GM21390 (cell line): ENCODE results near the gene SLC40A1.

Experiments used
- ATAC-seq: cut with Tn5 transposase; IDR thresholded peaks from one replicate; pipeline ENCODE4 v1.9.1; 2021; ENCODE audit not compliant: unreplicated experiment

Gene SLC40A1

GRCh38 chr2:189601043-189601442, 20.5 kb upstream of the SLC40A1 start:
- no peak for ATAC-seq

DNA sequence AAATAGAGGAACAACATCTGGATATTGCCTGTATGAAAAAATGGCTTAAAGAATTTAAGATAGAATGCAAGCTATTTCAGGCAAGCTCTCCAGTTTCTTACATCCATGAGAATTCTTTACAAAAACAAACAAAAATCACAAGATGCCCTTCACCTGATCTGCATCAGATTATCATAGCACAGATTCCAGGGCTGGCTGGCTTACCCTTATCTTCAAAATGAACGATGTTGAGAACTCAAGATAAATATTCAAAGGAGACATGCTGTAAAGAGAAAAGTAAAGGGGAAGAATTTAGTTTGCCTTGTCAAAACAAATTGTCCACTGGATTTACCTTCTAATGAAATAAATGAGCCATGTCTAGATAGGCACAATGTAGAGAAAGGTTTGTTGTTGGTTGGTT, 18.7 kb upstream of the SLC40A1 start:
- ATAC-seq, result no peak

DNA sequence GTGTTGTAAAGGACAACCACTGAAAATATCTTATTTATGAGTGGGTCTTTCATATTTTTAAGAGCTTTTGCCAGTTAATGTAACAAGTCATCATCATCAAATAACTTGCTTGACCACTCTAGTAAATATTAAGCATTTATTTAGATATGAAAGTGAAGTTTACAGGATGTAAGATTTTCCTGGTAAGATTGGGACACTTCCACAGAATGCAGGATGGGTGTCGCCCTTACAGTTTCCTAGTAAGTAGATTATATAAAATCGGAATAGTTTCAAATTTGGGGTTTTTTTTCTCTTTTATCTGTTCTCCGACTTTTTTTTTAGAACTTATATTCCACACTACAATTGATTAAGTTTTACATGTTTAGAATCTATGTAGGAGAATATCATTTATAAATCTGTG, 14.8 kb upstream of the SLC40A1 start:
- ATAC-seq, result no peak

DNA sequence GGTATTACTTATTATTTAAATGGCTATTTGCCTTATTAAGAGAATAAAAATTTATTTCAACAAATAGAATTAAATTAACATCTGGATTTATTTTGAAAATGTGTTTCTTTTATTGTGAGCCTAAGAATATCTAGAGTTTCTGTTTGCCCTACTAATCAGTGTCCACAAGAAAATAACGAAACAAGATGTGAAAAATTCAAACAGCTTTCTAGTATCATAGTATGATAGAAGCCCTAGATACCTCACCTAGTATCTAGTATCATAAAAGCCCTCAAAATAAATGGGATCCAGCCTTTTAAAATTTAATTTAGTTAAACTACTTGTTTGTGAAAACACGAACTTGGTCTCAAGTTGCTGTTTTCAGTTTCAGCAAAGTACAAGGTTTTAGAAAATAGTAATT, 13.7 kb upstream of the SLC40A1 start:
- no peak for ATAC-seq

DNA sequence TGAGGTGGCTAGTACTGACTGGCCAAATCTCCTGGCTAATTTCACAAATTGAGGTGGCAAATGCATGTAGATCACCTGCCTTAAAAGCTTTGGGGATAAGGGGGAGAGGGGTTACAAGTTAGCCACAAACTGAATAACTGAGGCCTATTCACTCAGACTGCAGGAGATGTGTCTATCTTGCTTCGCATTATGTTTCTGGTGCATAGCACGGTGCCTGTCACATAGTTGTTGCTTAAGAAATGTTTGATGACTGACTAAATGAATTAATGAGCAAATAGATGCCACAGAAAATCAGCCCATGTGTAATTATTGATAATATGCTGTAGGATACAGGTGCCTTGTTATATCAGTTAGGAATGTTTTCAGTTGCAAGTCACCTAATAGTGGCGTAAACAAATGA, 12.5 kb upstream of the SLC40A1 start:
- no peak for ATAC-seq

DNA sequence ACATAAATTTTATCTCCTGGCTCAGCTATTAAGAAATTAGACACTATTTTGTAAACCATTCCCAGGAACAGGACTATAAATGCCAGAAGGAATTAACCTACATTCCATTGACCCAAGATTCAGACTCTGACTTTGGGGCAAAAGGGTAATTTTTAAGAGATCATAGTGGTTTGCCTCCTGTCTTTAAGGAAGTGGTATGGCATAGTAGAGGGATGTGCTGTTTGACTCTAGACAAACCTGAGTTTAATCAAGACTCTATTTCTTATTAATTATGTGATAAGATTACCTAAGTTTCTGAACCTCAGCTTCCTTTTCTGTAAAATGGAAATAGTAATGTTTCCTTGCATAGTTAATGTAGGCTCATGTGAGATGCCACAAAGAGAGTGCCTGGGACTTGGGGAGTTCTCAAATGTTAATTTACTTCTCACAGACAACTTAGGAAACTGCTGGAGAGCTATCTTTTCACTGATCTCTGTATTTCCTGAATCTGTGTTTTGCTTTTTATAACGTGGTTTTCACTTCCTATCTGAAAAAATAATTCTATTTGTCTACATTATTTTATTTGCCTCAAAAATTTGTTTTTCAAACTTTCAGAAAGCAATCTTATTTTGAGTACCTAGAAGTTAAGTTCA, 11.9 kb upstream of the SLC40A1 start:
- ATAC-seq, result no peak

DNA sequence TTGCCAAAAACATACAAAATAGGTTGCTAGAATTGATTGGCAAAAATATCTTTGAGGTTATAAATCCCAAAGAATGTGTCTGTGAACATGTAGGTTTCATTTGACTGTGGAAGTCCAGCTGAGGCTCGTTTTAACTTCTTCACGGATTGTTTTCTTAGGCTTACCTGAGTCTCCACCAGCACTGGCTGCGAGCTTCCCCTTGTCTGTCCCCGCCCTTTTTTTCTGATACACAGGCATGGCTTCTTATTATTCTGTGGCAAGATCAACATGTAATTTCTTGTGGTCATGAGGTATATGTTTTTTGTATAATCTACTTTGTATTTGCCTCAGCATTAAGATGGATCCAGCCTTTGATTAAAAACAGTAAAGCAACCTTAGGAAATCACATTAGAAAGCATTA, 7.2 kb upstream of the SLC40A1 start:
- ATAC-seq, result no peak

DNA sequence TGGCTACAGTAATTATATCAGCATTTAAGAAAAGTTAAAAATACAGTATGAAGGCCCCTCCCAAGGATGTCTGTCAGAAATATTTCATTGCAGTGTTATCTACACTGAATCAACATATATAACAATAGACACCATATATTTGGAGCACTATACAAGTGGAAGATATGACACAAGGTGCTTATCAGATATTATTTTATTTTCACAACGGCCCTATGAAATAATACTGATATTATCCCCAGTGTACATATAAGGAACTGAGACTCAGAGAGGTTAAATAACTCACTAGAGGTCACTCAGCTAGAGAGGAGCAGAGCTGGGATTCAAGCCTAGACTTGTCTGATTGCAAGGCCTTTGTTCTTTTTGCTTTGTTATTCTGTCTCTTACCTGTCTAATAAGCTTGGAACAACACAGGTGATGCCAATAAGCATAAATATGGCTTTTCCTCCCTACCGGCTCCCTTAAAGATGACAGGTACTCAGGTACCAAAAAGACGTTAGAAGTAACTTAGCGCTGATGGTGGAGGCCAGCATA, 4.7 kb upstream of the SLC40A1 start:
- no peak for ATAC-seq

GRCh38 chr2:189584686-189585085, 4.1 kb upstream of the SLC40A1 start:
- no peak for ATAC-seq

DNA sequence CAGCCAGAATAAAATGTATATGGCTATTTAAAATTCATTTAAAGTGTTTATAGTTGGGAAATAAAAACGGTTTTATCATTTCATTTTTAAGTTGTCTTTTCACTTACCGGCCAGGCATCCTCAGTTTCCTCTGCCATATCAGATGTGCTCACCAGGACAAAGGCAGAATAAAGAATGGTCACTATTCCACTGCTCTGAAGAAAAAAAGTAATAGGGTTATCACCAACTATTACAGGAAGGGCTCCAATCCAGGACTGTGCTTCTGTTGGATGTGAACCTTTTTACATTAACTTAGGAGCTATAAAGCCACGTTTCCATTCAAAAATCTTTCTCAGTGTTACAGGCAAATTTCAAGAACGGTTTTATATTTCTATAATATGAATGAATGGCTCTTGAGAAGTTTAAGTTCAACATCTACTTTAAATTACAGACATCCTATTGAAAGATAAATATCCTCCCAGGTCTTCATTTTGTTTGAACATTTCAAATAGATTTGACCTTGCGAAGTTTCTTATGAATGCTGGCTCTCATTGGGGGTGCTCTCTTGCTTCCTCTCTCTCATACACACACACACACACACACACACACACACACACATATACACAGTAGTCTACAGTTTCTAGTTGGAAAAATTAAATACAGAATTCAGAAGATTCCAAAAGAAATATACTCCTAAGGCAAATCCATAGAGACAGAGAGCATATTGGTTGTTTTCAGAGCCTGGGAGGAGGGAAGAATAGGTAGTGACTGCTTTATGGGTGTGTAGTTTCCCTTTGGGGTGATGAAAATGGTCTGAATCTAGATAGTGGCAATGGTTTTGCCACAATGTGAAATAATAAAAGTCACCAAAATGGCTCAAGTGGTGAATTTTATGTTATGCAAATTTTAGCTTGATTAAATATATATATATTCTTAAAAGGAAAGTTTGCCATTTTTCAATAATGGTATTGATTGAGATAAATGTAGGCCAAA, 2.9 kb upstream of the SLC40A1 start:
- no peak for ATAC-seq

DNA sequence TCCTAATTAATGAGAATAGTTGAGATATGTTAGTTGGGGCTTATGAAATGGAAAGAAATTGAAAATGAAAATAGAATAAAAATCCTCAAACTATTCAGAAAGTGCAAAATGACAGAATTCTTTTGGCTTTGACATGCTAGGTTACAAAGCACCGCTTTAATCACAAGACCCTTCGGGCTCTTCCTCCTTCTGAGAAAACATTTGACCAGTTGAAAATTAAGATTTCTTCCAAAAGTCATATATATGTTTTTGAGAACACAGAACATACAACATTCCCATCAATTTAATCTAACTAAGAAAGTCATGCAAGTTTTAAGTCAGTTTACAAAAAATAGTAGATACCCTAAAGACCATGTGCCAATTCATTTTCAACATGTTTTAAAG, 2.2 kb upstream of the SLC40A1 start:
- no peak for ATAC-seq

- ATAC-seq, result no peak
These were observed 1.7 kb upstream of the SLC40A1 start for GRCh38 chr2:189582140-189582808.

- peak; percentile 14 for ATAC-seq
These were observed 961 bp upstream of the SLC40A1 start for GRCh38 chr2:189581354-189582139.

GRCh38 chr2:189580241-189580651, 340 bp downstream of the SLC40A1 start:
- ATAC-seq, result no peak

DNA sequence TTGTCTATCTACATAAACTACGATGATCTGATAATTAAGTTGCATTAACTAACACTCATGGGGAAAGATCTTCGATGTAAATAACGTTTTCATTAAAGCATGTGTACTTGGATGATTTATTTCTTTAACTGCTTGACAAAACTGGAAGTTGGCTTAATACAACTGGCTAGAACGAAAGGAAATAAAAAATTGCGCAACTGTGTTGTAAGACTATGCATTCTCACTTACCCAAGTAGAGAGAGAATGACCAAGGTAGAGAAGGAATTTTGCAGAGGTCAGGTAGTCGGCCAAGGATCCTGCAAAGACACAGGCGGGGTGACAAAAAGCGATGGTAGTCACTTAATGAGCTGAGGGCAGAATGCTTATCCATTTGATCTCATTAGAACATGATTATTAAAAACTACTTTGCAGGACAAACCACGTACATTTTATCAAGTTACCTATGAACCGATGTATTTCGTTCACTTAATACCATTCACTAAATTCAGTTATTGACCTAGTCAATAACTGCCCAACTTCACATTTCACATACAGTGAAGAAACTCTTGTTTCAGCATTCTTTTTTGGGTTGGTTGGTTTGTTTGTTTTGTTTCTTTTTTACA, 900 bp downstream of the SLC40A1 start:
- ATAC-seq, result no peak

- no peak for ATAC-seq
These were observed 2.2 kb downstream of the SLC40A1 start for GRCh38 chr2:189578272-189578950.

GRCh38 chr2:189577121-189577520, 3.5 kb downstream of the SLC40A1 start:
- ATAC-seq, result no peak

- no peak for ATAC-seq
These were observed 4.2 kb downstream of the SLC40A1 start for GRCh38 chr2:189576396-189576795.

DNA sequence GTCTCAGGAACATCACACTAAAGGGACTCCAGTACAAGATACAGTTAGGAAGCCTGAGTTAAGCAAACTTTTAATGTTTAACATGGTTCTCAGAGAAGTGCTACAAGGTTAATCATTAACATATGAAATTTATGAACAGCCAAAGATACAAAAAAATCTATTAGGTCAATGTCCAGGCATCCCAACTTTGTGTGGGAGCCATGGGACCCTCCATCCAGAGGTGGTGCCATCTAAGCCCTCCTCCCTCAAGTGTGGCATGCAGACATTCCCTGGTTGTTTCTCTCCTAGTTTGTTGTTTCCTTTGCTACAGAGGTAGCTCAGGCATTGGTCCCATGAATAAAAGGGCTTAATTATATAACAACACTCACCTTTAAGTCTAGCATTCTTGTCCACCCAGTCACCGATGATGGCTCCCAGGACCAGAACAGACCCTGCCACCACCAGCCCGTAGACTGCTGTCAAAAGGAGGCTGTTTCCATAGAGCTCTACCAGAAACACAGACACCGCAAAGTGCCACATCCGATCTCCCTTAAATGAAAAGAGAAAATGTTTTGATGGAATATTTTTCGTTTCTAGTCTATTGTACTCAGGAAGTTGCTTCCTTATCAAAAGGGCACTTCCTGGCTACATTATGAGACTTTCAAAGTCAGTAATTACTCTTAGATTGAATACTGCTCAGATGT, 5.7 kb downstream of the SLC40A1 start:
- ATAC-seq, result no peak
